ENCODE measurements around the gene S100A16.

DNA sequence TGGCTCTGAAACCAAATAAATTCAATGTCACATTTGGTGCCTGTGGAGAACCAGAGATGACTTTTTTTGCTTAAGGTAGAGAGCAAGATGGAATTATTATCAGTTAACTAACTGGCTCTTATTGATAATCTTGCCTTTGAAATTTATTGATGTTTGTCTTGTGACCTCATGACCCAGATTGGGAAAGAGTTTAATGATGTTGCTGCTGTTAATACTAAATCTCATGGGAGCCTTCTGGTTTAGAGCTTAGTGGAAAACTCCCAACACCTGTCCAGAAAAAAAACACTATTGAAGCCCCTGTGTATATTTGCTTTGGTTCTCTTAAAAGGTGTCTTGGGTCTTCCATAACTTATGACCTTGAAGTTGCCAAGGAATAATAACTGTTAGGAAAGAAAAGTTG, 30.9 kb upstream of the S100A16 start:
- TF ChIP-seq CEBPB (IDR thresholded peaks at IDR 0.05) (no peak), MYC (IDR thresholded peaks at IDR 0.05; ENCODE audit: borderline replicate concordance, low read length) (no peak), ZFP36 (IDR thresholded peaks at IDR 0.05; ENCODE audit: borderline replicate concordance, partially characterized antibody) (no peak), SMC3 (IDR thresholded peaks at IDR 0.05) (no peak), NFE2L2 (conservative IDR thresholded peaks at IDR 0.05; ENCODE audit: low read length) (no peak), RCOR1 (IDR thresholded peaks at IDR 0.05; ENCODE audit: low read depth, low read length) (no peak), POLR2AphosphoS2 (conservative IDR thresholded peaks at IDR 0.05; ENCODE audit: low read length) (no peak), KDM5A (IDR thresholded peaks at IDR 0.05) (no peak), CHD4 (IDR thresholded peaks at IDR 0.05; ENCODE audit: borderline replicate concordance) (no peak)
- TF ChIP-seq, protein P1, sequence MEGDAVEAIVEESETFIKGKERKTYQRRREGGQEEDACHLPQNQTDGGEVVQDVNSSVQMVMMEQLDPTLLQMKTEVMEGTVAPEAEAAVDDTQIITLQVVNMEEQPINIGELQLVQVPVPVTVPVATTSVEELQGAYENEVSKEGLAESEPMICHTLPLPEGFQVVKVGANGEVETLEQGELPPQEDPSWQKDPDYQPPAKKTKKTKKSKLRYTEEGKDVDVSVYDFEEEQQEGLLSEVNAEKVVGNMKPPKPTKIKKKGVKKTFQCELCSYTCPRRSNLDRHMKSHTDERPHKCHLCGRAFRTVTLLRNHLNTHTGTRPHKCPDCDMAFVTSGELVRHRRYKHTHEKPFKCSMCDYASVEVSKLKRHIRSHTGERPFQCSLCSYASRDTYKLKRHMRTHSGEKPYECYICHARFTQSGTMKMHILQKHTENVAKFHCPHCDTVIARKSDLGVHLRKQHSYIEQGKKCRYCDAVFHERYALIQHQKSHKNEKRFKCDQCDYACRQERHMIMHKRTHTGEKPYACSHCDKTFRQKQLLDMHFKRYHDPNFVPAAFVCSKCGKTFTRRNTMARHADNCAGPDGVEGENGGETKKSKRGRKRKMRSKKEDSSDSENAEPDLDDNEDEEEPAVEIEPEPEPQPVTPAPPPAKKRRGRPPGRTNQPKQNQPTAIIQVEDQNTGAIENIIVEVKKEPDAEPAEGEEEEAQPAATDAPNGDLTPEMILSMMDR (IDR thresholded peaks at IDR 0.05) = no peak
- TF ChIP-seq, protein P2, sequence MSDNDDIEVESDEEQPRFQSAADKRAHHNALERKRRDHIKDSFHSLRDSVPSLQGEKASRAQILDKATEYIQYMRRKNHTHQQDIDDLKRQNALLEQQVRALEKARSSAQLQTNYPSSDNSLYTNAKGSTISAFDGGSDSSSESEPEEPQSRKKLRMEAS (IDR thresholded peaks at IDR 0.05) = no peak
- TF ChIP-seq, protein P3, sequence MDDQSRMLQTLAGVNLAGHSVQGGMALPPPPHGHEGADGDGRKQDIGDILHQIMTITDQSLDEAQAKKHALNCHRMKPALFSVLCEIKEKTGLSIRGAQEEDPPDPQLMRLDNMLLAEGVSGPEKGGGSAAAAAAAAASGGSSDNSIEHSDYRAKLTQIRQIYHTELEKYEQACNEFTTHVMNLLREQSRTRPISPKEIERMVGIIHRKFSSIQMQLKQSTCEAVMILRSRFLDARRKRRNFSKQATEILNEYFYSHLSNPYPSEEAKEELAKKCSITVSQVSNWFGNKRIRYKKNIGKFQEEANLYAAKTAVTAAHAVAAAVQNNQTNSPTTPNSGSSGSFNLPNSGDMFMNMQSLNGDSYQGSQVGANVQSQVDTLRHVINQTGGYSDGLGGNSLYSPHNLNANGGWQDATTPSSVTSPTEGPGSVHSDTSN (IDR thresholded peaks at IDR 0.05) = no peak

Measured in A549 (cell line).